Activated naive CD8-positive, alpha-beta T cell treated with anti-CD3 and anti-CD28 coated beads, Interleukin-2, amount 50 U/mL, for 16 hours (primary cell): ENCODE data around the gene LTF.
"Not testable (repeated sequence)": the region's sequence is repeated elsewhere in the genome, so short reads cannot be mapped to it uniquely, and the experiment has no call there.

ENCODE experiments used
- DNase-seq: peaks from one replicate; pipeline ENCODE4 v3.0.0-alpha.2; 2020; ENCODE audit warnings: low read depth, low spot score

LTF gene

GRCh38 chr3:46416125-46416810 lies 48.4 kb downstream of the LTF start:
- no peak for DNase-seq

GRCh38 chr3:46414739-46415138 lies 50.0 kb downstream of the LTF start:
- DNase-seq, result no peak

GRCh38 chr3:46413951-46414350 lies 50.8 kb downstream of the LTF start:
- DNase-seq, result no peak

- DNase-seq, result no peak
Observed at GRCh38 chr3:46412786-46413298, 51.9 kb downstream of the LTF start.

GRCh38 chr3:46411271-46411670 lies 53.4 kb downstream of the LTF start:
- DNase-seq, result no peak

GRCh38 chr3:46410669-46411068 lies 54.0 kb downstream of the LTF start:
- no peak for DNase-seq

GRCh38 chr3:46409739-46410489 lies 54.8 kb downstream of the LTF start:
- no peak for DNase-seq

- no peak for DNase-seq
Observed at GRCh38 chr3:46408853-46409252, 55.9 kb downstream of the LTF start.

GRCh38 chr3:46407970-46408369 lies 56.7 kb downstream of the LTF start:
- no peak for DNase-seq

GRCh38 chr3:46406788-46407611 lies 57.7 kb downstream of the LTF start, which contains the start of the genes CCR5AS and CCRL2:
TSS of gene CCR5AS (minus strand) at chr3:46407066.
TSS of gene CCRL2 (plus strand) at chr3:46407259. CDS start at chr3:46408080, 821 bp downstream.
- no peak for DNase-seq

GRCh38 chr3:46406443-46406787 lies 58.3 kb downstream of the LTF start:
- DNase-seq, result no peak

- no peak for DNase-seq
Observed at GRCh38 chr3:46405301-46406019, 59.2 kb downstream of the LTF start.

- not testable (repeated sequence) for DNase-seq
Observed at GRCh38 chr3:46402902-46403301, 61.8 kb downstream of the LTF start.

GRCh38 chr3:46401579-46401978 lies 63.1 kb downstream of the LTF start:
- no peak for DNase-seq

- no peak for DNase-seq
Observed at GRCh38 chr3:46400846-46401245, 63.9 kb downstream of the LTF start.

GRCh38 chr3:46400000-46400734 lies 64.5 kb downstream of the LTF start:
- DNase-seq, result no peak

GRCh38 chr3:46399557-46399956 lies 65.1 kb downstream of the LTF start:
- no peak for DNase-seq

- DNase-seq, result no peak
Observed at GRCh38 chr3:46399098-46399497, 65.6 kb downstream of the LTF start.

- no peak for DNase-seq
Observed at GRCh38 chr3:46398186-46398955, 66.3 kb downstream of the LTF start.

- DNase-seq, result no peak
Observed at GRCh38 chr3:46397111-46397510, 67.6 kb downstream of the LTF start.
